ENCODE results near the gene BLTP3A.

The BLTP3A gene

DNA sequence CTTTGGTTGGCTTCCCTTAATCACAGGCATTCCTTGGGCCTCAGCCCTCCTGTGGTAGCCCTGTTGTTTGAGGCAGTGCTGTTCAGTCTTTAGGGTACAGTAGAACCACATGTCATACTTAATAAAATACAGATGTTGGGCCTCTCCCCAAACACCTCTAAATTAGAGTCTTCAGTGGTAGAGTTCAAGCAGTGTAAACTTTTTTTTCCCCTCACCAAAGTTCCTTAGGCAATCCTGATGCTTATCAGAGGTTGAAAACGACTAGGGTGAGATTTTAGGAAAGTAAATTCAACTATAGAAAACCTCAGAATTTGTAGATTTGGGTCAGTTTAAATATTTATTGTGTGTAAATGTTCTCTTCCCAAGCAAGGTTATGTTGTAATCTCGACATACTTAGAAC is 44.6 kb downstream of the BLTP3A start (continued):
- TF ChIP-seq ZFP3 (CRISPR knock-in tag; IDR thresholded peaks at IDR 0.05) (no peak), ZNF70 (CRISPR knock-in tag; IDR thresholded peaks at IDR 0.05) (no peak), RARB (CRISPR knock-in tag; IDR thresholded peaks at IDR 0.05) (no peak), BACH2 (CRISPR knock-in tag; IDR thresholded peaks at IDR 0.05; ENCODE audit: borderline replicate concordance) (no peak), ARNTL (CRISPR knock-in tag; IDR thresholded peaks at IDR 0.05; ENCODE audit: borderline replicate concordance, low read depth) (no peak), TOX (CRISPR knock-in tag; IDR thresholded peaks at IDR 0.05; ENCODE audit: borderline replicate concordance) (no peak)

DNA sequence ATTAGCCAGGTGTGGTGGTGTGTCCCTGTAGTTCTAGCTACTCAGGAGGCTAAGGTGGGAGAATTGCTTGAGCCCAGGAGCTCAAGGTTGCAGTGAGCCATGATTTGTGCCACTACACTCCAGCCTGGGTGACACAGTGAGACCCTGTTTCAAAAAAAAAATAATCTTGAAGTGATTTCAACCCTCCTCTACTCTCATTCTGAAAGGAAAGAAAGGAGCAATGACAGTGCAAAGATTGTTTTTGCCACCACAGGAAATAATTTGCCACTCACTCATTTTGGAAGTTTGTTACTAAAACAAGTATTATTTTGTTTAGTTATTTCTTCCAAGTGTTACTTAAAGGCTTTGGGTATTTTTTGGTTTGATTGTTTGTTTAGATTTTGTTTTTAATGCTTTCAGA is 45.6 kb downstream of the BLTP3A start:
- TF ChIP-seq ZC3H10 (CRISPR knock-in tag; IDR thresholded peaks at IDR 0.05) (no peak), RARB (CRISPR knock-in tag; IDR thresholded peaks at IDR 0.05) (no peak), BACH2 (CRISPR knock-in tag; IDR thresholded peaks at IDR 0.05; ENCODE audit: borderline replicate concordance) (no peak), GLIS3 (CRISPR knock-in tag; IDR thresholded peaks at IDR 0.05) (no peak), ZNF70 (CRISPR knock-in tag; IDR thresholded peaks at IDR 0.05) (no peak), SNAI2 (CRISPR knock-in tag; IDR thresholded peaks at IDR 0.05) (no peak), ZNF8 (CRISPR knock-in tag; IDR thresholded peaks at IDR 0.05) (no peak), ZFP30 (CRISPR knock-in tag; IDR thresholded peaks at IDR 0.05) (no peak), TCF4 (CRISPR knock-in tag; IDR thresholded peaks at IDR 0.05; ENCODE audit: borderline replicate concordance) (no peak), ZFP3 (CRISPR knock-in tag; IDR thresholded peaks at IDR 0.05) (no peak)
- TF ChIP-seq, protein P1, sequence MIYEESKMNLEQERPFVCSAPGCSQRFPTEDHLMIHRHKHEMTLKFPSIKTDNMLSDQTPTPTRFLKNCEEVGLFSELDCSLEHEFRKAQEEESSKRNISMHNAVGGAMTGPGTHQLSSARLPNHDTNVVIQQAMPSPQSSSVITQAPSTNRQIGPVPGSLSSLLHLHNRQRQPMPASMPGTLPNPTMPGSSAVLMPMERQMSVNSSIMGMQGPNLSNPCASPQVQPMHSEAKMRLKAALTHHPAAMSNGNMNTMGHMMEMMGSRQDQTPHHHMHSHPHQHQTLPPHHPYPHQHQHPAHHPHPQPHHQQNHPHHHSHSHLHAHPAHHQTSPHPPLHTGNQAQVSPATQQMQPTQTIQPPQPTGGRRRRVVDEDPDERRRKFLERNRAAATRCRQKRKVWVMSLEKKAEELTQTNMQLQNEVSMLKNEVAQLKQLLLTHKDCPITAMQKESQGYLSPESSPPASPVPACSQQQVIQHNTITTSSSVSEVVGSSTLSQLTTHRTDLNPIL (CRISPR knock-in tag; IDR thresholded peaks at IDR 0.05; ENCODE audit: low read depth), result no peak
- no peak for ATAC-seq

DNA sequence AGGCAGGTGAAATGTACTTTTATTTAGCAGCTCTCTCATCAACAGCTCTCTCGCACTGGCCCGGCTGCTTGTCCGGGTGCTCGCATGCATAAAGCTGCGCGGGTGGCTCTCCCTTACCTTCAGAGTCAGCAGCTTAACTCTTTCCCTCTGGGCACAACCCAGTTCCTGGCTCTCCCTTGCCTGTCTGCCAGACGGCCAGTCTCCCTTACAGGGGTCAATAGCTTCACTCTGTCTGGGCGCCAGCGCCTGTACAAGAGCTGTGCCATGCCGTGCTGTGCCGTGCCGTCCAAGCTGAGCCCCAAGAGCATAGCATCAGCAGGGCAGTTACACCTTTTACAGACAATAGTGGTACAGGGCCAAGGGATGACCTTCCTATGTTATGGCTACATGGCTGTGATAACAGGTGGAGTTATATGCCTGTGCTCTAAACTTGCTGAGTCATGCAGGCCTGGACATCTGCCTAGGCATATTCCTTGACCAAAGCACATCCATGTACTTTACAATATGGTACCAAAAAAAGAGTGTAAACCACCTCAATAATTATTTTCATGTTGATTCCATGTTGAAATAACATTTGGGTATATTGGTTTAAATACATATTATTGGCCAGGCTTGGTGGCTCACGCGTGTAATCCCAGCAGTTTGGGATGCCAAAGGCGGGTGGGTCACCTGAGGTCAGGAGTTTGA is 47.9 kb downstream of the BLTP3A start:
- TF ChIP-seq OSR1 (CRISPR knock-in tag; IDR thresholded peaks at IDR 0.05), result no peak
- no peak for TF ChIP-seq ZC3H10 (CRISPR knock-in tag; IDR thresholded peaks at IDR 0.05)
- TF ChIP-seq, protein P2, sequence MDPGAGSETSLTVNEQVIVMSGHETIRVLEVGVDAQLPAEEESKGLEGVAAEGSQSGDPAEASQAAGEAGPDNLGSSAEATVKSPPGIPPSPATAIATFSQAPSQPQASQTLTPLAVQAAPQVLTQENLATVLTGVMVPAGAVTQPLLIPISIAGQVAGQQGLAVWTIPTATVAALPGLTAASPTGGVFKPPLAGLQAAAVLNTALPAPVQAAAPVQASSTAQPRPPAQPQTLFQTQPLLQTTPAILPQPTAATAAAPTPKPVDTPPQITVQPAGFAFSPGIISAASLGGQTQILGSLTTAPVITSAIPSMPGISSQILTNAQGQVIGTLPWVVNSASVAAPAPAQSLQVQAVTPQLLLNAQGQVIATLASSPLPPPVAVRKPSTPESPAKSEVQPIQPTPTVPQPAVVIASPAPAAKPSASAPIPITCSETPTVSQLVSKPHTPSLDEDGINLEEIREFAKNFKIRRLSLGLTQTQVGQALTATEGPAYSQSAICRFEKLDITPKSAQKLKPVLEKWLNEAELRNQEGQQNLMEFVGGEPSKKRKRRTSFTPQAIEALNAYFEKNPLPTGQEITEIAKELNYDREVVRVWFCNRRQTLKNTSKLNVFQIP (CRISPR knock-in tag; IDR thresholded peaks at IDR 0.05; ENCODE audit: borderline replicate concordance, low read depth), result no peak
- ATAC-seq, result no peak
